ENCODE data around the gene FGF12.

GRCh38 chr3:192516820-192517219, 210.5 kb downstream of the FGF12 start:
- TF ChIP-seq, protein P1, sequence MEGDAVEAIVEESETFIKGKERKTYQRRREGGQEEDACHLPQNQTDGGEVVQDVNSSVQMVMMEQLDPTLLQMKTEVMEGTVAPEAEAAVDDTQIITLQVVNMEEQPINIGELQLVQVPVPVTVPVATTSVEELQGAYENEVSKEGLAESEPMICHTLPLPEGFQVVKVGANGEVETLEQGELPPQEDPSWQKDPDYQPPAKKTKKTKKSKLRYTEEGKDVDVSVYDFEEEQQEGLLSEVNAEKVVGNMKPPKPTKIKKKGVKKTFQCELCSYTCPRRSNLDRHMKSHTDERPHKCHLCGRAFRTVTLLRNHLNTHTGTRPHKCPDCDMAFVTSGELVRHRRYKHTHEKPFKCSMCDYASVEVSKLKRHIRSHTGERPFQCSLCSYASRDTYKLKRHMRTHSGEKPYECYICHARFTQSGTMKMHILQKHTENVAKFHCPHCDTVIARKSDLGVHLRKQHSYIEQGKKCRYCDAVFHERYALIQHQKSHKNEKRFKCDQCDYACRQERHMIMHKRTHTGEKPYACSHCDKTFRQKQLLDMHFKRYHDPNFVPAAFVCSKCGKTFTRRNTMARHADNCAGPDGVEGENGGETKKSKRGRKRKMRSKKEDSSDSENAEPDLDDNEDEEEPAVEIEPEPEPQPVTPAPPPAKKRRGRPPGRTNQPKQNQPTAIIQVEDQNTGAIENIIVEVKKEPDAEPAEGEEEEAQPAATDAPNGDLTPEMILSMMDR (IDR thresholded peaks at IDR 0.05): no peak
- TF ChIP-seq EZH2 (IDR thresholded peaks at IDR 0.05; ENCODE audit: borderline replicate concordance, insufficient read depth, low read depth, low read length, poor library complexity, severe bottlenecking): no peak
